ENCODE results near the gene PTPRN2. TPM values are rescaled to one million over a fixed set of nuclear protein-coding genes. Genes with fewer than 3 reads are reported as not detected.
A peak's percentile ranks its signal among the peaks of the same experiment; 100 is the strongest.

Gene PTPRN2
- total and polyA plus RNA-seq, 2 donors from 2014 or later: 4.8 to 6.2 TPM

GRCh38 chr7:158066085-158066484, 521.5 kb downstream of the PTPRN2 start:
- H3K4me3 ChIP-seq (ENCODE audit: low read length in 3 of 3): no peak overlapping the region
- H3K27me3 ChIP-seq (ENCODE audit: control insufficient read depth, insufficient read depth, low read length): no peaks in the 10 kb centered on the region
- FAIRE-seq (no peak), DNase-seq (peak in 1 of 5 donors; percentile 24)
- TF ChIP-seq, protein P1, sequence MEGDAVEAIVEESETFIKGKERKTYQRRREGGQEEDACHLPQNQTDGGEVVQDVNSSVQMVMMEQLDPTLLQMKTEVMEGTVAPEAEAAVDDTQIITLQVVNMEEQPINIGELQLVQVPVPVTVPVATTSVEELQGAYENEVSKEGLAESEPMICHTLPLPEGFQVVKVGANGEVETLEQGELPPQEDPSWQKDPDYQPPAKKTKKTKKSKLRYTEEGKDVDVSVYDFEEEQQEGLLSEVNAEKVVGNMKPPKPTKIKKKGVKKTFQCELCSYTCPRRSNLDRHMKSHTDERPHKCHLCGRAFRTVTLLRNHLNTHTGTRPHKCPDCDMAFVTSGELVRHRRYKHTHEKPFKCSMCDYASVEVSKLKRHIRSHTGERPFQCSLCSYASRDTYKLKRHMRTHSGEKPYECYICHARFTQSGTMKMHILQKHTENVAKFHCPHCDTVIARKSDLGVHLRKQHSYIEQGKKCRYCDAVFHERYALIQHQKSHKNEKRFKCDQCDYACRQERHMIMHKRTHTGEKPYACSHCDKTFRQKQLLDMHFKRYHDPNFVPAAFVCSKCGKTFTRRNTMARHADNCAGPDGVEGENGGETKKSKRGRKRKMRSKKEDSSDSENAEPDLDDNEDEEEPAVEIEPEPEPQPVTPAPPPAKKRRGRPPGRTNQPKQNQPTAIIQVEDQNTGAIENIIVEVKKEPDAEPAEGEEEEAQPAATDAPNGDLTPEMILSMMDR (IDR thresholded peaks at IDR 0.05; ENCODE audit: borderline replicate concordance, extremely low read depth, insufficient read depth): no peak
- intact Hi-C loops (cut with DNase I): no loop called here
- H3K4me1 ChIP-seq (ENCODE audit: control insufficient read depth in 2 of 3, insufficient read depth in 2 of 3, low read depth in 1 of 3, low read length in 3 of 3): no peaks in the 10 kb centered on the region
- H3K27ac ChIP-seq (ENCODE audit: low read depth in 2 of 2, low read length in 2 of 2): no peak overlapping the region
- no peaks in the 10 kb centered on the region for H3K9me3 ChIP-seq (ENCODE audit: control insufficient read depth in 2 of 3, insufficient read depth in 1 of 3, low read length in 3 of 3)
- no peaks in the 10 kb centered on the region for H3K36me3 ChIP-seq (ENCODE audit: control insufficient read depth in 2 of 3, insufficient read depth in 3 of 3, low read length in 3 of 3)
- no peak overlapping the region for H3K9ac ChIP-seq (ENCODE audit: low read length in 3 of 3)

DNA sequence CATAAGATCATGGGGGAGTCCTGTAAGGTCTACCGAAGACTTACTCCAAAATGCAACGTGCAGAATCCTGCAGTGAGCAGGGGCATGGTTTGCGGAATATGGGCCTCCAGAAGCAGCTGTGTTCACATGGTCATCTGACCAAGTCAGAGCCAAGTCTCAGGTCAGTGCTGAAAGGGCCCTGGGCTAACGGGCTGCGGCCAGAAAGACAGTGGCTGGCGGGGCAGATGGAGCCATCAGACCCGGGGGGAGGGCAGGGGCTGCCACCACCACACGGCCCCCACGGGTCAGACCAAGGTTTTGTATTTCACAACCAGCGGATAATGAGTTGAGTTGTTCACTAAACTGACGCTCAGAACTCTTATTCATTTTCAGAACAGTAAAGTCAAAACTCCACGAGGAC, 522.3 kb downstream of the PTPRN2 start:
- Histone ChIP-seq H3K4me3 (ENCODE audit: low read length in 3 of 3) (no peak overlapping the region), H3K9me3 (ENCODE audit: control insufficient read depth in 2 of 3, insufficient read depth in 1 of 3, low read length in 3 of 3) (no peaks in the 10 kb centered on the region), H3K27ac (ENCODE audit: low read depth in 2 of 2, low read length in 2 of 2) (no peak overlapping the region), H3K4me1 (ENCODE audit: control insufficient read depth in 2 of 3, insufficient read depth in 2 of 3, low read depth in 1 of 3, low read length in 3 of 3) (no peaks in the 10 kb centered on the region), H3K36me3 (ENCODE audit: control insufficient read depth in 2 of 3, insufficient read depth in 3 of 3, low read length in 3 of 3) (no peaks in the 10 kb centered on the region), H3K27me3 (ENCODE audit: control insufficient read depth, insufficient read depth, low read length) (no peaks in the 10 kb centered on the region), H3K9ac (ENCODE audit: low read length in 3 of 3) (no peak overlapping the region)
- DNase-seq (peak in 1 of 5 donors; percentile 23), FAIRE-seq (no peak)
- intact Hi-C loops (cut with DNase I): no loop called here
- TF ChIP-seq, protein P1 (IDR thresholded peaks at IDR 0.05; ENCODE audit: borderline replicate concordance, extremely low read depth, insufficient read depth): no peak

- Histone ChIP-seq H3K36me3 (ENCODE audit: control insufficient read depth in 2 of 3, insufficient read depth in 3 of 3, low read length in 3 of 3) (no peaks in the 10 kb centered on the region), H3K27me3 (ENCODE audit: control insufficient read depth, insufficient read depth, low read length) (no peaks in the 10 kb centered on the region), H3K27ac (ENCODE audit: low read depth in 2 of 2, low read length in 2 of 2) (no peak overlapping the region), H3K9me3 (ENCODE audit: control insufficient read depth in 2 of 3, insufficient read depth in 1 of 3, low read length in 3 of 3) (no peaks in the 10 kb centered on the region), H3K9ac (ENCODE audit: low read length in 3 of 3) (no peak overlapping the region), H3K4me3 (ENCODE audit: low read length in 3 of 3) (no peak overlapping the region), H3K4me1 (ENCODE audit: control insufficient read depth in 2 of 3, insufficient read depth in 2 of 3, low read depth in 1 of 3, low read length in 3 of 3) (no peaks in the 10 kb centered on the region)
- intact Hi-C loops (cut with DNase I): no loop called here
- no peak for DNase-seq
- no peak for FAIRE-seq
- TF ChIP-seq, protein P1 (IDR thresholded peaks at IDR 0.05; ENCODE audit: borderline replicate concordance, extremely low read depth, insufficient read depth): no peak
Measured at GRCh38 chr7:158064631-158065030, 523.0 kb downstream of the PTPRN2 start.

All from kidney (tissue), 14 donors.